Trophoblast cell (in vitro differentiated cells and primary cell): ENCODE results near the gene TEX44.

Source experiments
- DNase-seq, 2 donors: peaks; one replicate each; pipeline ENCODE4 v3.0.0-alpha.2; 2016
- H2AFZ ChIP-seq: 2 replicates; pipeline ENCODE4 v1.6.1; 2013; ENCODE audit warnings: low read length, moderate library complexity, mild to moderate bottlenecking; ENCODE audit not compliant: insufficient read depth, poor library complexity
- H2AK5ac ChIP-seq: 2 replicates; pipeline ENCODE4 v1.6.1; 2013; ENCODE audit warnings: mild to moderate bottlenecking, low read length
- H2BK120ac ChIP-seq: 2 replicates; pipeline ENCODE4 v1.6.1; 2013; ENCODE audit warnings: low read length, mild to moderate bottlenecking, moderate library complexity; ENCODE audit not compliant: insufficient read depth, poor library complexity
- H2BK12ac ChIP-seq: 2 replicates; pipeline ENCODE4 v1.6.1; 2013; ENCODE audit warnings: mild to moderate bottlenecking, low read length, moderate library complexity
- H2BK5ac ChIP-seq: 2 replicates; pipeline ENCODE4 v1.6.1; 2013; ENCODE audit warnings: low read length, low read depth, moderate library complexity, mild to moderate bottlenecking; ENCODE audit not compliant: poor library complexity
- H3K14ac ChIP-seq: 2 replicates; pipeline ENCODE4 v1.6.1; 2013; ENCODE audit warnings: mild to moderate bottlenecking, low read length
- H3K18ac ChIP-seq: 2 replicates; pipeline ENCODE4 v1.6.1; 2013; ENCODE audit warnings: mild to moderate bottlenecking, low read length
- H3K23ac ChIP-seq: 2 replicates; pipeline ENCODE4 v1.6.1; 2013; ENCODE audit warnings: low read length
- H3K27ac ChIP-seq: 2 replicates; pipeline ENCODE4 v1.5.1; 2013; ENCODE audit warnings: low read depth, mild to moderate bottlenecking, inconsistent platforms, low read length, moderate library complexity
- H3K27me3 ChIP-seq: 2 replicates; pipeline ENCODE4 v1.6.1; 2013; ENCODE audit warnings: inconsistent platforms, mild to moderate bottlenecking, low read length, moderate library complexity; ENCODE audit not compliant: insufficient read depth
- H3K36me3 ChIP-seq, 2 experiments: 1 replicate in 1 of 2; 2 replicates in 1 of 2; pipeline ENCODE4 v1.6.1; 2013; ENCODE audit warnings: low read length in 2 of 2, mild to moderate bottlenecking in 2 of 2, moderate library complexity in 1 of 2; ENCODE audit not compliant: insufficient read depth in 2 of 2, control insufficient read depth in 1 of 2
- H3K4ac ChIP-seq: 2 replicates; pipeline ENCODE4 v1.6.1; 2013; ENCODE audit warnings: low read depth, mild to moderate bottlenecking, low read length, moderate library complexity
- H3K4me1 ChIP-seq, 2 experiments: 1 replicate in 1 of 2; 2 replicates in 1 of 2; pipeline ENCODE4 v1.6.1; 2013; ENCODE audit warnings: low read length in 2 of 2, mild to moderate bottlenecking in 2 of 2, moderate library complexity in 1 of 2; ENCODE audit not compliant: insufficient read depth in 2 of 2, control insufficient read depth in 1 of 2
- H3K4me2 ChIP-seq: 2 replicates; pipeline ENCODE4 v1.6.1; 2013; ENCODE audit warnings: inconsistent platforms, mild to moderate bottlenecking, low read length, moderate library complexity
- H3K4me3 ChIP-seq: 2 replicates; pipeline ENCODE4 v1.5.1; 2013; ENCODE audit warnings: mild to moderate bottlenecking, low read depth, low read length, inconsistent platforms
- H3K79me1 ChIP-seq: one replicate; pipeline ENCODE4 v1.6.1; 2013; ENCODE audit warnings: low read length
- H3K79me2 ChIP-seq: 2 replicates; pipeline ENCODE4 v1.6.1; 2013; ENCODE audit warnings: low read length, mild to moderate bottlenecking; ENCODE audit not compliant: control insufficient read depth, insufficient read depth, poor library complexity
- H3K9ac ChIP-seq: 2 replicates; pipeline ENCODE4 v1.6.1; 2013; ENCODE audit warnings: mild to moderate bottlenecking, low read length
- H3K9me3 ChIP-seq: 2 replicates; pipeline ENCODE4 v1.6.1; 2013; ENCODE audit warnings: low read depth, mild to moderate bottlenecking, control low read depth, inconsistent platforms, low read length; ENCODE audit not compliant: insufficient read depth
- H4K12ac ChIP-seq: 2 replicates; pipeline ENCODE4 v1.6.1; 2013; ENCODE audit warnings: low read depth, mild to moderate bottlenecking, low read length, moderate library complexity
- H4K8ac ChIP-seq: 2 replicates; pipeline ENCODE4 v1.6.1; 2013; ENCODE audit warnings: low read depth, mild to moderate bottlenecking, low read length, moderate library complexity
- H4K91ac ChIP-seq: one replicate; pipeline ENCODE4 v1.6.1; 2013; ENCODE audit warnings: low read depth, mild to moderate bottlenecking, low read length, moderate library complexity
- WGBS: extraction: QIAGEN DNeasy Blood & Tissue Kit; methylation state at CpG from one replicate; pipeline ENCODE4 v1.1.7; 2013; ENCODE audit warnings: missing lambda C conversion rate; ENCODE audit not compliant: insufficient read length, insufficient coverage; ENCODE audit errors: extremely low coverage; 5-methylcytosine and 5-hydroxymethylcytosine counted together

TEX44 gene

DNA sequence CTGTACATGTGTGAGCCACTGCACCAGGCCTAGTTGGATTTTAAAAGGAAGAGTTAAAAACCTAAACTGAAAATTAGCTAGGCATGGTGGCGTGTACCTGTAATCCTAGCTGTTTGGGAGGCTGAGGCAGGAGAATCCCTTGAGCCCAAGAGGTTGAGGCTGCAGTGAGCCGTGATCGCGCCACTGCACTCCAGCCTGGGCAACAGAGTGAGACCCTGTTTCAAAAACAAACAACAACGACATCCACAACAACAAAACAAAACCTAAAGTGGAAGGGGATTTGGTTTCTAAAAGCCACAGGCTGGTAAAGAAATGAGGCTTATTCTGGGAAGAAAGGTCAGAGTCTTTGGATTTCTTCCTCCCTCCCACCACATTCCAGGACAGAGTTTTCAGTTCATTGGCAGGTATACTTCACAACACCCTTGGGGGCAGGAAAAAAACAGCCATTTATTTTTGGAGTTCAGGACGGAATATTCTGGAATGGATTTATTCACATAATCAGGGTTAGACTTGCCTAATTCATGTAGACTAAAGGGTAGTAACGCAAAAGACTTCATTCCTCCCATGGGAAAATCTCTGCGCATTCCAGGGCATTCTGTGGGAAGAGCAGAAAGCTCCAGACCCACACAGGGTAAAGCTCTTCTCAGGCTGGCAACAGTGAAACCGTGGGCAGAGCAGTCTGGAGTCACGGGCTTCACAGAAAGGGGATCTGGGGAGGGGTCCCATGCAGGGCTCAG, 34.9 kb downstream of the TEX44 start:
- H3K27me3 ChIP-seq: no peaks in the 10 kb centered on the region
- H3K4me3 ChIP-seq: no peak overlapping the region
- no CpG with 5 or more reads among the region's 10 CpGs for WGBS
- H3K79me2 ChIP-seq: no peaks in the 10 kb centered on the region
- peak overlapping the region; percentile 79 for H2BK12ac ChIP-seq
- H3K4me1 ChIP-seq: peaks cover 2 to 3% of the 10 kb centered on the region in 2 experiments
- DNase-seq: peak in 1 of 2 donors; percentile 55
- no peak overlapping the region for H3K9ac ChIP-seq
- H3K79me1 ChIP-seq: peaks cover 4% of the 10 kb centered on the region
- peak overlapping the region; percentile 82 for H4K91ac ChIP-seq
- H3K4me2 ChIP-seq: no peak overlapping the region
- H2BK120ac ChIP-seq: peak overlapping the region; percentile 73
- H3K4ac ChIP-seq: no peak overlapping the region
- H2BK5ac ChIP-seq: no peak overlapping the region
- H2AK5ac ChIP-seq: no peak overlapping the region
- no peak overlapping the region for H4K12ac ChIP-seq
- no peak overlapping the region for H3K27ac ChIP-seq
- H3K18ac ChIP-seq: peak overlapping the region; percentile 83
- peak overlapping the region; percentile 54 for H2AFZ ChIP-seq
- no peak overlapping the region for H3K23ac ChIP-seq
- no peaks in the 10 kb centered on the region for H3K36me3 ChIP-seq
- peak overlapping the region; percentile 60 for H3K14ac ChIP-seq
- peak overlapping the region; percentile 70 for H4K8ac ChIP-seq
- H3K9me3 ChIP-seq: no peaks in the 10 kb centered on the region

DNA sequence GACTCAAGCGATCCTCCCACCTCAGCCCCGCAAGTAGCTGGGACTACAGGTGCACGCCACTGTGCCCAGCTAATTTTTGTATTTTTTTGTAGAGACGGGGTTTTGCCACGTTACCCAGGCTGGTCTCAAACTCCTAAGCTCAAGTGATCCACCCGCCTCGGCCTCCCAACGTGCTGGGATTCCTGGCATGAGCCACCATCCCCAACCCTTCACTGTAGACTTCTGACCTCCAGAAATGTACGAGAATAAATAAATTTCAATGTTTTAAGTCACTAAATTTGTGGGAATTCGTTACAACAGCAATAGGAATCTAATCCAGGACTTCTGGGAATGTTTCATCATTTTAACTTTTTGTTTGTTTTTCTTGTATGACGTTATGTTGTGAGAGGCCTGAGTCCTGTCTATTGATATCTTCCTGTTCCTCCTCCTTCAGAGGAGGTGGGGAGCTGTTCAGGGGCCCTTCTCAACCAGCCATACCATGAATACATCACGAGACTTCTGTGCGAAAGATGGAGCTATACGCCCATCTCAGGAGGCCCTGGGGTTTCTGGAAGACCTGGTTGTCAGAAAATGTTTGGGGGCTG, 40.0 kb downstream of the TEX44 start:
- H3K79me2 ChIP-seq: no peaks in the 10 kb centered on the region
- no peak overlapping the region for H3K9ac ChIP-seq
- no peak overlapping the region for H2AK5ac ChIP-seq
- no peaks in the 10 kb centered on the region for H3K27me3 ChIP-seq
- H3K18ac ChIP-seq: no peak overlapping the region
- H3K79me1 ChIP-seq: peaks cover 4% of the 10 kb centered on the region
- H3K4ac ChIP-seq: no peak overlapping the region
- H3K36me3 ChIP-seq: no peaks in the 10 kb centered on the region
- DNase-seq: no peak
- no peak overlapping the region for H4K8ac ChIP-seq
- H3K27ac ChIP-seq: no peak overlapping the region
- WGBS: no CpG with 5 or more reads among the region's 14 CpGs
- H2AFZ ChIP-seq: no peak overlapping the region
- no peak overlapping the region for H2BK120ac ChIP-seq
- H4K91ac ChIP-seq: no peak overlapping the region
- no peak overlapping the region for H3K14ac ChIP-seq
- H4K12ac ChIP-seq: no peak overlapping the region
- H3K23ac ChIP-seq: no peak overlapping the region
- no peak overlapping the region for H3K4me3 ChIP-seq
- no peak overlapping the region for H3K4me2 ChIP-seq
- H2BK5ac ChIP-seq: no peak overlapping the region
- no peaks in the 10 kb centered on the region for H3K9me3 ChIP-seq
- no peak overlapping the region for H2BK12ac ChIP-seq
- peaks cover 2 to 3% of the 10 kb centered on the region in 2 experiments for H3K4me1 ChIP-seq

DNA sequence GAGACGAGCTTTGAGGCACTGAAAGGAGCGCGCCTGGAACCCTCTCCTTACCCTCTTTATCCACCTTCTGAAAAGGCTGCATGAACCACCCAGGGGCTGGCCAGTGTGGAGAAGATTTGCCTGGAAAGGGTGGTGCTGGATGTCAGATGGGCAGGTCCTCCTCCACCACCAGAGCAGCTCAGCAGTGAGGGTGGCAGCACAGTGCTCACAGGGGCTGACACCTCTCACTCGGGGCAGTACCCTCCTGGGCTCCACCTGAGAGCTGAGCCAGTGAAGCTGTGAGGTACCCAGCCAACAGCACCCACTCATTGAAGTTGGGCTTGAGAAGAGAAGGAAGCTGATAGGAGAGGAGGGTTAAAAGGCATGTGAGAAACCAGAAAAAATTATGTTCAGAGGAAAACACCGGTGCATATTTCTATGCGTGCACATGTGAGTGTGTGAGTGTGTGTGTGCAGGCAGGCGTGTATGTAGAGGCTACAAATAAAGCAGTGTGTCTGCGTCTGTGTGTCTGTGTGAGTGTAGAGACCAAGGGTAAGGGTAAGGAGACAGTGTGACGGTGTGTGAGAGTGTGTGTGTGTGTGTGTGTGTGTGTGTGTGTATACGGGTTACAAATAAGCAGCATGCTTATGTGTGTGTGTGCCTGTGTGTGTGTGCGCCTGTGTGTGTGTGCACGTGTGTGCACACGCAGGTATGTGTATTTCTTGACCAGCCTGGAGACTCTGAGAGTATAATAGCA, 40.7 kb downstream of the TEX44 start:
- H3K4ac ChIP-seq: no peak overlapping the region
- no peak overlapping the region for H3K14ac ChIP-seq
- no peak overlapping the region for H2AK5ac ChIP-seq
- H3K27me3 ChIP-seq: no peaks in the 10 kb centered on the region
- H4K91ac ChIP-seq: no peak overlapping the region
- no peak overlapping the region for H4K8ac ChIP-seq
- H3K9me3 ChIP-seq: no peaks in the 10 kb centered on the region
- H2BK120ac ChIP-seq: no peak overlapping the region
- WGBS: no CpG with 5 or more reads among the region's 13 CpGs
- H3K18ac ChIP-seq: no peak overlapping the region
- no peaks in the 10 kb centered on the region for H3K79me2 ChIP-seq
- no peak for DNase-seq
- no peaks in the 10 kb centered on the region for H3K36me3 ChIP-seq
- H3K4me1 ChIP-seq: no peaks in the 10 kb centered on the region
- no peak overlapping the region for H3K23ac ChIP-seq
- H3K4me3 ChIP-seq: no peak overlapping the region
- H3K4me2 ChIP-seq: no peak overlapping the region
- H4K12ac ChIP-seq: no peak overlapping the region
- H3K79me1 ChIP-seq: no peaks in the 10 kb centered on the region
- no peak overlapping the region for H3K9ac ChIP-seq
- no peak overlapping the region for H2BK5ac ChIP-seq
- H2AFZ ChIP-seq: no peak overlapping the region
- H2BK12ac ChIP-seq: no peak overlapping the region
- no peak overlapping the region for H3K27ac ChIP-seq

DNA sequence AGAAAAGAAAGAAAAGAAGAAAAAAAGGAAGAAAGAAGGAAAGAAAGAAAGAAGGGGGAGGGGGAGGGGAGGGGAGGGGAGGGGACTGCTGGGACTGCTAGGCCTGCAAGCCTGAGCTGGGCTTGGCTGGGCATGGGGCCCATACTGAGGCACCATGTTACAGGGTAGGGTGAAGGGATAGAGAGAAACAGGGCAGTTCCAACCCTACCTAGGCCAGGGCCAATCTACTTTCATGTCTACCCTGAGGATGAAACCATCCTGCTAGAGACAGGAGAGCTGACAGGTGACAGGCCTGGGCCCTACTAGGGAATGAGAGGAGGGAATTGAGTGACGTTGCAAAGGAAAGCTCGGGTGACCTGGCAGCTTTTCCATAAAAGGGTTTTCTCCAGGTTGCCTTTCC, 41.7 kb downstream of the TEX44 start:
- H3K4me3 ChIP-seq: no peak overlapping the region
- H4K8ac ChIP-seq: no peak overlapping the region
- H2BK5ac ChIP-seq: no peak overlapping the region
- H3K36me3 ChIP-seq: no peaks in the 10 kb centered on the region
- no peak overlapping the region for H2BK12ac ChIP-seq
- H2AK5ac ChIP-seq: no peak overlapping the region
- no peak overlapping the region for H4K91ac ChIP-seq
- no peak overlapping the region for H3K9ac ChIP-seq
- H3K14ac ChIP-seq: no peak overlapping the region
- no peak overlapping the region for H3K4ac ChIP-seq
- H3K4me1 ChIP-seq: no peaks in the 10 kb centered on the region
- no peak overlapping the region for H4K12ac ChIP-seq
- H3K79me2 ChIP-seq: no peaks in the 10 kb centered on the region
- H2BK120ac ChIP-seq: no peak overlapping the region
- H3K79me1 ChIP-seq: no peaks in the 10 kb centered on the region
- no peaks in the 10 kb centered on the region for H3K27me3 ChIP-seq
- H3K4me2 ChIP-seq: no peak overlapping the region
- H3K18ac ChIP-seq: no peak overlapping the region
- no peak overlapping the region for H3K23ac ChIP-seq
- no peak overlapping the region for H3K27ac ChIP-seq
- DNase-seq: no peak
- no peaks in the 10 kb centered on the region for H3K9me3 ChIP-seq
- H2AFZ ChIP-seq: no peak overlapping the region
- WGBS: no CpG with 5 or more reads among the region's 2 CpGs
